Cardiac fibroblast (primary cell): Measurements from ENCODE around the gene NDUFAF4.

Experiments
- DNase-seq, 2 donors: peaks; one replicate each; pipeline versions ENCODE4 v3.0.0 to v3.0.0-alpha.2; 2010; ENCODE audit warnings: low read depth in 2 of 2
- H3K4me3 ChIP-seq, 2 donors: replicated peaks in 1 of 2; 1 replicate in 1 of 2; 2 replicates in 1 of 2; pipeline ENCODE4 v1.5.1; 2011; ENCODE audit warnings: low read depth in 2 of 2, low read length in 2 of 2, mild to moderate bottlenecking in 2 of 2, moderate library complexity in 1 of 2
- TF ChIP-seq, protein P1 (sequence below): IDR thresholded peaks from one replicate; pipeline ENCODE4 v1.5.1; 2011; ENCODE audit warnings: low read depth, mild to moderate bottlenecking, low read length, inconsistent platforms

The NDUFAF4 gene

DNA sequence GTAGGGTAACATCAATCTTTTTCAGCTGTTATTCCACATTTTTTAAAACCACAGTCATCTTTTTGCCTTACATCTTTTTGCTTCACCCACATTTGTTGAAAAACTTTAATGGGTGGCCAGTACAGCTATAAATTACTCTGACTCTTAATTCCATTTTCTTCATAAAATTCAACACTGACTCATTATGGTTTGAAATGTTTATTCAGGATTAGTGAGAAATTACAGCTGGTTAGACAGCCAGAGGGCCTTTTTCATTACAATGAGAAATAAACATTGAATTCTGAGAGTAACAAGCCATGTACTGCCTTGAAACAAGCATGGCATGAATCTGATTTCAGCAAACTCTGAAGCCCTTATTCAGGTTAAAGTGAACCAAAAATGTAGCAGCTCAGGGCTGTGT lies 19.5 kb downstream of the NDUFAF4 start:
- no peak overlapping the region for H3K4me3 ChIP-seq
- TF ChIP-seq, protein P1, sequence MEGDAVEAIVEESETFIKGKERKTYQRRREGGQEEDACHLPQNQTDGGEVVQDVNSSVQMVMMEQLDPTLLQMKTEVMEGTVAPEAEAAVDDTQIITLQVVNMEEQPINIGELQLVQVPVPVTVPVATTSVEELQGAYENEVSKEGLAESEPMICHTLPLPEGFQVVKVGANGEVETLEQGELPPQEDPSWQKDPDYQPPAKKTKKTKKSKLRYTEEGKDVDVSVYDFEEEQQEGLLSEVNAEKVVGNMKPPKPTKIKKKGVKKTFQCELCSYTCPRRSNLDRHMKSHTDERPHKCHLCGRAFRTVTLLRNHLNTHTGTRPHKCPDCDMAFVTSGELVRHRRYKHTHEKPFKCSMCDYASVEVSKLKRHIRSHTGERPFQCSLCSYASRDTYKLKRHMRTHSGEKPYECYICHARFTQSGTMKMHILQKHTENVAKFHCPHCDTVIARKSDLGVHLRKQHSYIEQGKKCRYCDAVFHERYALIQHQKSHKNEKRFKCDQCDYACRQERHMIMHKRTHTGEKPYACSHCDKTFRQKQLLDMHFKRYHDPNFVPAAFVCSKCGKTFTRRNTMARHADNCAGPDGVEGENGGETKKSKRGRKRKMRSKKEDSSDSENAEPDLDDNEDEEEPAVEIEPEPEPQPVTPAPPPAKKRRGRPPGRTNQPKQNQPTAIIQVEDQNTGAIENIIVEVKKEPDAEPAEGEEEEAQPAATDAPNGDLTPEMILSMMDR: no peak
- no peak for DNase-seq

DNA sequence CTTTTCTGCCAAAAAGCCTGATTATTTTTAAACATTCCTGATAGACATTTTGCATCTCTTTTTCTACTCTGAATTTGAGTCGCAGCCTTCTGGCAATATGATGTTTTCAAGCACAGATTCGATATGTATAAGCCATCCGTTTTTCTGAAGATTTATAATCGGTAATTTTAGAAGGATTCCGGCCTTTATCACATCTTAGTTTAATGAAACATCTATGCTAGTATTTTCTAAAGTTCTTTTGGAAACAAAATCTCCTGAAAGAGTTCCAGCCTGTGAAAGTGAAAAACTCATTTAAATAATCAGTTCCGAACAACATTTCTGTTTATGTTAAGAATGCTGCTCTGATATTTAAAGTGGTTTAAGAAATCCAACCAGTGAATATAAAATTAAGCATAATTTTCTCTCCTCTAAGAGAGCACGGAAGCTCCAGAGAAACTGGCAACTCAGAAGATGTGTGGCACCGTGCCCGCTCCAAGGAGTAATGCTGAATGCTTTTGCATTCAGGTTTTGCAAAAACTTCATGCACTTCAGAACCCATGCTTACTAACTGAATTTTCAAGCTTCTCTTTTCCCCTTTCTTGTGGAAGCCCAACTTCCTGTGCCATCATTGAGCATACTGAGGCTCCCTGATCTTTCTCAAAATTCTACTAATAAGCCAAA lies 20.7 kb downstream of the NDUFAF4 start:
- no peak for DNase-seq

GRCh38 chr6:96872976-96873375 lies 24.7 kb downstream of the NDUFAF4 start:
- H3K4me3 ChIP-seq: no peak overlapping the region
- no peak for DNase-seq
- TF ChIP-seq, protein P1: no peak

More for the DNA sequence above, 20.7 kb downstream of the NDUFAF4 start:
- no peak overlapping the region for H3K4me3 ChIP-seq
- TF ChIP-seq, protein P1: no peak

- TF ChIP-seq, protein P1: no peak
- no peak for DNase-seq
Measured at GRCh38 chr6:96865055-96865405, 32.7 kb downstream of the NDUFAF4 start.

GRCh38 chr6:96864216-96865054 lies 33.3 kb downstream of the NDUFAF4 start:
- no peak for DNase-seq
- TF ChIP-seq, protein P1: no peak
- H3K4me3 ChIP-seq: no peak overlapping the region

More at GRCh38 chr6:96865055-96865405, 32.7 kb downstream of the NDUFAF4 start:
- no peak overlapping the region for H3K4me3 ChIP-seq

- H3K4me3 ChIP-seq: no peak overlapping the region
- TF ChIP-seq, protein P1: no peak
- DNase-seq: no peak
Measured at GRCh38 chr6:96862560-96862959, 35.1 kb downstream of the NDUFAF4 start.
